Globus pallidus (tissue), 1 donor: ENCODE results near the gene TRIP10.
"Not testable (repeated sequence)": the region's sequence is repeated elsewhere in the genome, so short reads cannot be mapped to it uniquely, and the experiment has no call there.

ENCODE experiments used
- DNase-seq: peaks from one replicate; pipeline ENCODE4 v3.0.0-alpha.2; 2015; ENCODE audit warnings: low spot score

Gene TRIP10

GRCh38 chr19:6743714-6744380, 4.4 kb downstream of the TRIP10 start:
- DNase-seq, result no peak

- DNase-seq, result peak; percentile 45
Observed at GRCh38 chr19:6744381-6745301, 5.2 kb downstream of the TRIP10 start.

- DNase-seq, result no peak
Observed at GRCh38 chr19:6745965-6746364, 6.5 kb downstream of the TRIP10 start.

- DNase-seq, result not testable (repeated sequence)
Observed at GRCh38 chr19:6748543-6748942, 9.1 kb downstream of the TRIP10 start.

- no peak for DNase-seq
Observed at GRCh38 chr19:6750062-6750461, 10.6 kb downstream of the TRIP10 start.

- no peak for DNase-seq
Observed at GRCh38 chr19:6751189-6751588, 11.7 kb downstream of the TRIP10 start.

- no peak for DNase-seq
Observed at GRCh38 chr19:6752256-6753177, 13.0 kb downstream of the TRIP10 start.

GRCh38 chr19:6753178-6754031, 13.9 kb downstream of the TRIP10 start:
- no peak for DNase-seq

- no peak for DNase-seq
Observed at GRCh38 chr19:6754136-6754535, 14.7 kb downstream of the TRIP10 start.

GRCh38 chr19:6754653-6755463, 15.4 kb downstream of the TRIP10 start:
- DNase-seq, result no peak

GRCh38 chr19:6760606-6761005, 21.1 kb downstream of the TRIP10 start:
- no peak for DNase-seq

GRCh38 chr19:6761053-6761676, 21.7 kb downstream of the TRIP10 start:
- no peak for DNase-seq

GRCh38 chr19:6762253-6762797, 22.8 kb downstream of the TRIP10 start:
- DNase-seq, result not testable (repeated sequence)

- no peak for DNase-seq
Observed at GRCh38 chr19:6765738-6766356, 26.4 kb downstream of the TRIP10 start.

GRCh38 chr19:6766357-6767080, 27.0 kb downstream of the TRIP10 start:
- DNase-seq, result no peak

GRCh38 chr19:6767081-6767356, 27.5 kb downstream of the TRIP10 start:
- DNase-seq, result no peak

- DNase-seq, result no peak
Observed at GRCh38 chr19:6767357-6768235, 28.1 kb downstream of the TRIP10 start, which contains the start of gene SH2D3A. TSS of gene SH2D3A (minus strand) at chr19:6767435. CDS start at chr19:6763748, 3,687 bp downstream.
